ENCODE data around the gene GRK5. TPM values are rescaled to one million over a fixed set of nuclear protein-coding genes. Genes with fewer than 3 reads are reported as not detected.

Gene GRK5
- total RNA-seq, 1 experiment from 2014 or later, result 4.8 TPM

- Histone ChIP-seq H3K36me3 (ENCODE audit: low read depth) (no peaks in the 10 kb centered on the region), H2AFZ (no peak overlapping the region), H3K9me2 (ENCODE audit: insufficient read depth) (no peaks in the 10 kb centered on the region), H3K9me3 (ENCODE audit: insufficient read depth, low read depth) (no peaks in the 10 kb centered on the region), H3K27ac (no peak overlapping the region), H3K4me1 (replicated peaks; ENCODE audit: insufficient read depth) (no peaks in the 10 kb centered on the region), H3K4me2 (no peak overlapping the region), H3F3A (ENCODE audit: insufficient read depth, low read depth) (no peaks in the 10 kb centered on the region), H4K20me1 (ENCODE audit: insufficient read depth) (no peaks in the 10 kb centered on the region), H3K4me3 (no peak overlapping the region), H3K27me3 (ENCODE audit: insufficient read depth, low read depth) (no peaks in the 10 kb centered on the region), H3K79me2 (ENCODE audit: low read depth) (no peaks in the 10 kb centered on the region)
- no peak for DNase-seq
- ChIA-PET POLR2A (ENCODE audit: unreplicated experiment) (no interaction called here), CTCF (no interaction called here)
- intact Hi-C loops (cut with micrococcal nuclease; ENCODE audit: unreplicated experiment), result no loop called here
- BruUV-seq (replicated peaks), result no TSS peak
- TF ChIP-seq, protein P1, sequence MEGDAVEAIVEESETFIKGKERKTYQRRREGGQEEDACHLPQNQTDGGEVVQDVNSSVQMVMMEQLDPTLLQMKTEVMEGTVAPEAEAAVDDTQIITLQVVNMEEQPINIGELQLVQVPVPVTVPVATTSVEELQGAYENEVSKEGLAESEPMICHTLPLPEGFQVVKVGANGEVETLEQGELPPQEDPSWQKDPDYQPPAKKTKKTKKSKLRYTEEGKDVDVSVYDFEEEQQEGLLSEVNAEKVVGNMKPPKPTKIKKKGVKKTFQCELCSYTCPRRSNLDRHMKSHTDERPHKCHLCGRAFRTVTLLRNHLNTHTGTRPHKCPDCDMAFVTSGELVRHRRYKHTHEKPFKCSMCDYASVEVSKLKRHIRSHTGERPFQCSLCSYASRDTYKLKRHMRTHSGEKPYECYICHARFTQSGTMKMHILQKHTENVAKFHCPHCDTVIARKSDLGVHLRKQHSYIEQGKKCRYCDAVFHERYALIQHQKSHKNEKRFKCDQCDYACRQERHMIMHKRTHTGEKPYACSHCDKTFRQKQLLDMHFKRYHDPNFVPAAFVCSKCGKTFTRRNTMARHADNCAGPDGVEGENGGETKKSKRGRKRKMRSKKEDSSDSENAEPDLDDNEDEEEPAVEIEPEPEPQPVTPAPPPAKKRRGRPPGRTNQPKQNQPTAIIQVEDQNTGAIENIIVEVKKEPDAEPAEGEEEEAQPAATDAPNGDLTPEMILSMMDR (conservative IDR thresholded peaks at IDR 0.05), result no peak
- no peak for TF ChIP-seq EZH2 (IDR thresholded peaks at IDR 0.05; ENCODE audit: low read depth)
These were observed 161.9 kb downstream of the GRK5 start for GRCh38 chr10:119368991-119369869.

GRCh38 chr10:119370111-119370741 is 162.9 kb downstream of the GRK5 start:
- BruUV-seq (replicated peaks), result no TSS peak
- Histone ChIP-seq H2AFZ (no peak overlapping the region), H3K27me3 (ENCODE audit: insufficient read depth, low read depth) (no peaks in the 10 kb centered on the region), H3K79me2 (ENCODE audit: low read depth) (no peaks in the 10 kb centered on the region), H4K20me1 (ENCODE audit: insufficient read depth) (no peaks in the 10 kb centered on the region), H3K4me1 (replicated peaks; ENCODE audit: insufficient read depth) (no peaks in the 10 kb centered on the region), H3K36me3 (ENCODE audit: low read depth) (no peaks in the 10 kb centered on the region), H3K4me3 (no peak overlapping the region), H3K4me2 (no peak overlapping the region), H3F3A (ENCODE audit: insufficient read depth, low read depth) (no peaks in the 10 kb centered on the region), H3K27ac (no peak overlapping the region), H3K9me3 (ENCODE audit: insufficient read depth, low read depth) (no peaks in the 10 kb centered on the region), H3K9me2 (ENCODE audit: insufficient read depth) (no peaks in the 10 kb centered on the region)
- intact Hi-C loops (cut with micrococcal nuclease; ENCODE audit: unreplicated experiment), result no loop called here
- ChIA-PET CTCF (no interaction called here), POLR2A (ENCODE audit: unreplicated experiment) (no interaction called here)
- no peak for DNase-seq
- TF ChIP-seq EZH2 (IDR thresholded peaks at IDR 0.05; ENCODE audit: low read depth), result no peak
- TF ChIP-seq, protein P1 (conservative IDR thresholded peaks at IDR 0.05), result no peak

DNA sequence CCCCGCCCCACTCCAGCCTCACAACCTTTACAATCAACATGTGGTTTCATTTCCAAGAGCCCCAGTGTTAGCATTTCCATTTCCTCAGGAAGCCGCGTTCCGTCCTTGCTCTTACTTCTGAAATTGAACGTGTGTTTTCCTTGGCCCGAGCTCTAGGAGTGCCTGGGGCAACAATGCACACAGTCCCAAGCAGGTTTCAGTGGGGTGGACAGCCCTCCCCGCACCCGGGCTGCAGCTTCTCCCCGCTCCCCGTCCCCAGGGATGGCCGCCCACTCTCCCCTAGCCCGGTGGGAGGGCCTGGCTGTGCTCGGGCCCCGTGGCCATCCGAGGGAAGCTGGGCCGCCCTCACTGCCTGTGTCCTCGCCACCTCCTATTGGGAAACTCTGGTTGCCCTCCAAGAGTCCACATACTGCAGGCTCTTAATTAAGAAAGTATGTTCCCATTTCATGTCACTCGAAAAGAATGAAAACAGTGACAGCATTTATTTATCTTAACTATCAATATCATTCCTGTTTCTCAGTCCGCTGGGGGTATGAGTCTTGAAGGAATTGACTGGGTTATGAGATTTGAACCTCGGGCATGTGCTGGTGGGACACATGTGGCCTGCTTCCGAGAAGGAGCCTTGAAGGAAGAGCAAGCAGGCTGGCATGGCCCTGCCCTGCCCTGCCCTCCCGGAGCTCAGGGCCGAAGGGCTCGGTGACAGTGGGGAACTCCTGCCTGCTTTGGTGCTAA is 163.8 kb downstream of the GRK5 start:
- no peaks in the 10 kb centered on the region for H3K9me2 ChIP-seq (ENCODE audit: insufficient read depth)
- no peaks in the 10 kb centered on the region for H3K4me1 ChIP-seq (replicated peaks; ENCODE audit: insufficient read depth)
- H3K4me3 ChIP-seq, result no peak overlapping the region
- no peak overlapping the region for H3K4me2 ChIP-seq
- H3K27ac ChIP-seq, result no peak overlapping the region
- ChIA-PET POLR2A (ENCODE audit: unreplicated experiment) (no interaction called here), CTCF (no interaction called here)
- H4K20me1 ChIP-seq (ENCODE audit: insufficient read depth), result no peaks in the 10 kb centered on the region
- no peak for TF ChIP-seq EZH2 (IDR thresholded peaks at IDR 0.05; ENCODE audit: low read depth)
- no peaks in the 10 kb centered on the region for H3K79me2 ChIP-seq (ENCODE audit: low read depth)
- H3K27me3 ChIP-seq (ENCODE audit: insufficient read depth, low read depth), result no peaks in the 10 kb centered on the region
- no peak for DNase-seq
- H3K36me3 ChIP-seq (ENCODE audit: low read depth), result no peaks in the 10 kb centered on the region
- intact Hi-C loops (cut with micrococcal nuclease; ENCODE audit: unreplicated experiment), result no loop called here
- no peak overlapping the region for H2AFZ ChIP-seq
- no peaks in the 10 kb centered on the region for H3K9me3 ChIP-seq (ENCODE audit: insufficient read depth, low read depth)
- BruUV-seq (replicated peaks), result no TSS peak
- no peaks in the 10 kb centered on the region for H3F3A ChIP-seq (ENCODE audit: insufficient read depth, low read depth)

Data from PC-9 (cell line).